ENCODE measurements around the gene TARDBP. TPM values are rescaled to one million over a fixed set of nuclear protein-coding genes. Genes with fewer than 3 reads are reported as not detected.

The TARDBP gene
- total RNA-seq, 1 experiment from 2014 or later = 155 TPM

DNA sequence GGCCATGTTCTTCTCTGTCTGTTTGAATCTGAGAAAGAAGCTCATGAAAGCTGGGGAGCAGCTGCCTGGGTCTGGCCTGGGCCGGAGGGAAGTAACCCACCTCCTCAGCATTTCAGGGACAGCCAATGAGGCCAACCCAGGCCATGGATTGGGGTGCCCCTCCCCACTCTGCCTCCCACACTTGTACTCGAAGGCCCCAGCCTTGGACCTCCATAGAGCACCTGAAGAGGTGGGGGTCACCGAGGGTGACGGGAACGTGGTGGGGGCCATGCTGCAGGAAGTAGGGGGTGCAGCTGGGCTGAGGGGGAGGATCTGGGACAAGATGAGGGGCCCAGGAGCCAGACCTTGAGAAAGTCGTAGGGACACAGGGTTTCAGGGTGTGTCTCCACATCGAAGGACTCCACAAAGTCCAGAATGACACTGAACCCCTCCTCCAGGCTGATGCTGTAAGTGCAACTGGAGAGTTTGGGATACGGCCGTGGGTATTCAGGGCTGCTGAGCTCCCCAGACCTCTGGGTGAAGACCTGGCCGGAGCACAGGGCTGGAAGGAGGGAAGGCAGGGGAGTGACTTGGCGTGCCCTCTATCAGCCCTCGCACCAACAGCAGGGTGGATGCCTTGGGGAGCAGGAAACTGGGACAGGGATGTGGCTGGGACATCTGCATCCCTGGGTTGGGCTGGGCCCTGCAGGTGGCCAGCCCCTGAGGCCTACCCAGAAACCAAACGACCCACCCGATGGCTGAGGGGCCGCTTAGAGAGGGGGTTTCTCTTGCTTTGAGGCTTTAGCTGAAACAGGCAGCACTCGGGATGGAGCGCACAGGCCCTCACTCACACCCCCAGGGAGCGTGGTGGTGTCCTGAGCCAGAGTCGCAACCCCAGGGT is 30.8 kb downstream of the TARDBP start:
- H2AFZ ChIP-seq (ENCODE audit: low read depth, low read length, poor library complexity, severe bottlenecking) = no peak overlapping the region
- H3K4me2 ChIP-seq (ENCODE audit: low read length) = no peak overlapping the region
- no TSS peak for BruUV-seq (replicated peaks)
- TF ChIP-seq FOSL1 (IDR thresholded peaks at IDR 0.05; ENCODE audit: low read depth) (no peak), SIN3A (IDR thresholded peaks at IDR 0.05; ENCODE audit: low read depth) (no peak), ZFX (IDR thresholded peaks at IDR 0.05) (no peak), CEBPB (IDR thresholded peaks at IDR 0.05; ENCODE audit: low read depth) (no peak), SRF (IDR thresholded peaks at IDR 0.05; ENCODE audit: low read depth) (no peak), EZH2phosphoT487 (IDR thresholded peaks at IDR 0.05; ENCODE audit: borderline replicate concordance) (no peak), ELF1 (IDR thresholded peaks at IDR 0.05; ENCODE audit: borderline replicate concordance, low read depth) (no peak), CBX3 (IDR thresholded peaks at IDR 0.05; ENCODE audit: low read depth) (no peak), RAD21 (IDR thresholded peaks at IDR 0.05; ENCODE audit: low read depth) (no peak), EGR1 (IDR thresholded peaks at IDR 0.05; ENCODE audit: low read depth) (no peak)
- TF ChIP-seq, protein P1, sequence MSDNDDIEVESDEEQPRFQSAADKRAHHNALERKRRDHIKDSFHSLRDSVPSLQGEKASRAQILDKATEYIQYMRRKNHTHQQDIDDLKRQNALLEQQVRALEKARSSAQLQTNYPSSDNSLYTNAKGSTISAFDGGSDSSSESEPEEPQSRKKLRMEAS (IDR thresholded peaks at IDR 0.05) = no peak
- TF ChIP-seq, protein P2, sequence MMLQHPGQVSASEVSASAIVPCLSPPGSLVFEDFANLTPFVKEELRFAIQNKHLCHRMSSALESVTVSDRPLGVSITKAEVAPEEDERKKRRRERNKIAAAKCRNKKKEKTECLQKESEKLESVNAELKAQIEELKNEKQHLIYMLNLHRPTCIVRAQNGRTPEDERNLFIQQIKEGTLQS (IDR thresholded peaks at IDR 0.05) = no peak
- TF ChIP-seq, protein P3, sequence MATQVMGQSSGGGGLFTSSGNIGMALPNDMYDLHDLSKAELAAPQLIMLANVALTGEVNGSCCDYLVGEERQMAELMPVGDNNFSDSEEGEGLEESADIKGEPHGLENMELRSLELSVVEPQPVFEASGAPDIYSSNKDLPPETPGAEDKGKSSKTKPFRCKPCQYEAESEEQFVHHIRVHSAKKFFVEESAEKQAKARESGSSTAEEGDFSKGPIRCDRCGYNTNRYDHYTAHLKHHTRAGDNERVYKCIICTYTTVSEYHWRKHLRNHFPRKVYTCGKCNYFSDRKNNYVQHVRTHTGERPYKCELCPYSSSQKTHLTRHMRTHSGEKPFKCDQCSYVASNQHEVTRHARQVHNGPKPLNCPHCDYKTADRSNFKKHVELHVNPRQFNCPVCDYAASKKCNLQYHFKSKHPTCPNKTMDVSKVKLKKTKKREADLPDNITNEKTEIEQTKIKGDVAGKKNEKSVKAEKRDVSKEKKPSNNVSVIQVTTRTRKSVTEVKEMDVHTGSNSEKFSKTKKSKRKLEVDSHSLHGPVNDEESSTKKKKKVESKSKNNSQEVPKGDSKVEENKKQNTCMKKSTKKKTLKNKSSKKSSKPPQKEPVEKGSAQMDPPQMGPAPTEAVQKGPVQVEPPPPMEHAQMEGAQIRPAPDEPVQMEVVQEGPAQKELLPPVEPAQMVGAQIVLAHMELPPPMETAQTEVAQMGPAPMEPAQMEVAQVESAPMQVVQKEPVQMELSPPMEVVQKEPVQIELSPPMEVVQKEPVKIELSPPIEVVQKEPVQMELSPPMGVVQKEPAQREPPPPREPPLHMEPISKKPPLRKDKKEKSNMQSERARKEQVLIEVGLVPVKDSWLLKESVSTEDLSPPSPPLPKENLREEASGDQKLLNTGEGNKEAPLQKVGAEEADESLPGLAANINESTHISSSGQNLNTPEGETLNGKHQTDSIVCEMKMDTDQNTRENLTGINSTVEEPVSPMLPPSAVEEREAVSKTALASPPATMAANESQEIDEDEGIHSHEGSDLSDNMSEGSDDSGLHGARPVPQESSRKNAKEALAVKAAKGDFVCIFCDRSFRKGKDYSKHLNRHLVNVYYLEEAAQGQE (IDR thresholded peaks at IDR 0.05; ENCODE audit: low read depth) = no peak
- TF ChIP-seq, protein P4, sequence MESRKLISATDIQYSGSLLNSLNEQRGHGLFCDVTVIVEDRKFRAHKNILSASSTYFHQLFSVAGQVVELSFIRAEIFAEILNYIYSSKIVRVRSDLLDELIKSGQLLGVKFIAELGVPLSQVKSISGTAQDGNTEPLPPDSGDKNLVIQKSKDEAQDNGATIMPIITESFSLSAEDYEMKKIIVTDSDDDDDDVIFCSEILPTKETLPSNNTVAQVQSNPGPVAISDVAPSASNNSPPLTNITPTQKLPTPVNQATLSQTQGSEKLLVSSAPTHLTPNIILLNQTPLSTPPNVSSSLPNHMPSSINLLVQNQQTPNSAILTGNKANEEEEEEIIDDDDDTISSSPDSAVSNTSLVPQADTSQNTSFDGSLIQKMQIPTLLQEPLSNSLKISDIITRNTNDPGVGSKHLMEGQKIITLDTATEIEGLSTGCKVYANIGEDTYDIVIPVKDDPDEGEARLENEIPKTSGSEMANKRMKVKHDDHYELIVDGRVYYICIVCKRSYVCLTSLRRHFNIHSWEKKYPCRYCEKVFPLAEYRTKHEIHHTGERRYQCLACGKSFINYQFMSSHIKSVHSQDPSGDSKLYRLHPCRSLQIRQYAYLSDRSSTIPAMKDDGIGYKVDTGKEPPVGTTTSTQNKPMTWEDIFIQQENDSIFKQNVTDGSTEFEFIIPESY (IDR thresholded peaks at IDR 0.05; ENCODE audit: extremely low read depth, insufficient replicate concordance, low read length) = no peak
- H3K27me3 ChIP-seq (ENCODE audit: insufficient read depth, low read length) = no peaks in the 10 kb centered on the region
- no peak overlapping the region for H3K27ac ChIP-seq (ENCODE audit: low read depth, low read length)
- intact Hi-C loops (cut with micrococcal nuclease) = no loop called here
- no peaks in the 10 kb centered on the region for H3K9me2 ChIP-seq (ENCODE audit: insufficient read depth)
- ChIA-PET RAD21 (ENCODE audit: low non-redundant PET in 1 of 2, low total read pairs in 2 of 2, uncharacterized antibody in 2 of 2, unreplicated experiment in 2 of 2) (interaction anchor here in 1 of 2 experiments (0.6 kb wide), 1 partner anchor 848 kb away, joined by 3 read pairs; no protein-coding TSS in a partner anchor), CTCF (no interaction called here), POLR2A (no interaction called here)
- no peak overlapping the region for H3K4me3 ChIP-seq (replicated peaks in 1 of 2; ENCODE audit: low read depth in 1 of 2, low read length in 2 of 2)
- no peaks in the 10 kb centered on the region for H3K4me1 ChIP-seq (ENCODE audit: control insufficient read depth in 1 of 2, insufficient read depth in 2 of 2, low read length in 2 of 2)
- H3K36me3 ChIP-seq (ENCODE audit: control insufficient read depth in 1 of 2, insufficient read depth in 2 of 2, low read length in 2 of 2) = no peaks in the 10 kb centered on the region
- no peaks in the 10 kb centered on the region for H3K79me2 ChIP-seq (ENCODE audit: insufficient read depth, low read length)
- DNase-seq (ENCODE audit: low read depth, low spot score) (no peak), ATAC-seq (no peak)
- H4K20me1 ChIP-seq (ENCODE audit: insufficient read depth) = no peaks in the 10 kb centered on the region
- H3K9me3 ChIP-seq (ENCODE audit: control insufficient read depth in 1 of 2, insufficient read depth in 1 of 2, low read depth in 1 of 2, low read length in 2 of 2) = no peaks in the 10 kb centered on the region
- H3K9ac ChIP-seq (ENCODE audit: low read length) = no peak overlapping the region

Measured in HCT116 (cell line).